ENCODE measurements around the gene NDUFS5.
"Not testable (repeated sequence)": the region's sequence is repeated elsewhere in the genome, so short reads cannot be mapped to it uniquely, and the experiment has no call there.

Gene NDUFS5

DNA sequence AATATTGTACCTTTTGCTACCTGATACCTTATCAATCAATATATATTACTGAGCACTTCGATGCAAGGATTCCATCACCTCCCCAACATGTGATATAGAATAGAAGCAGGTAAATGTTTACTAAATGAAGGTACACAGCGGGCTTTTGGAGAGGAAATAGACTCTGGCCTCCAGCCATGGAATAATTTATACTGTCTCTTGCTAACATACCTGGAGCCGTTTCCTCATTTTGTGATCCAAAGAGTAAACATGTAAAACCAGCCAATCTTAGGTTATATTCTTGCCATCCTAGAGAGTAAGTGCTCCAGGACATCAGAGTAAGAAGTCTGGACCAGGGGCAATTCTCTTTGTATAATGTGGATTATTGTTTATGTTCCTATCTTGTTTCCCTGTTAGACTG lies 39.4 kb downstream of the NDUFS5 start:
- no peak for DNase-seq (ENCODE audit: low spot score)

DNA sequence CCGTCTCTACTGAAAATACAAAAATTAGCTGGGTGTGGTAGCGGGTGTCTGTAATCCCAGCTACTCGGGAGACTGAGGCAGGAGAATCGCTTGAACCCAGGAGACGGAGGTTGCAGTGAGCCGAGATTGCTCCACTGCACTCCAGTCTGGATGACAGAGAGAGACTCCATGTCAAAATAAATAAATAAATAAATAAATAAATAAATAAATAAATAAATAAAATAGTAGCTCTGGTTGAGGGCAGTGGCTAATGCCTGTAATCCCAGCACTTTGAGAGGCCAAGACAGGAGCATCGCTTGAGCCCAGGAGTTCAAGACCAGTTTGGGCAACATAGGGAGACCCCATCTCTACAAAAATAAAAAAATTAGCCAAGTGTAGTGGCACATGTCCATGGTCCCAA lies 42.1 kb downstream of the NDUFS5 start:
- DNase-seq (ENCODE audit: low spot score), result not testable (repeated sequence)

GRCh38 chr1:39071557-39071956 lies 45.4 kb downstream of the NDUFS5 start:
- DNase-seq (ENCODE audit: low spot score), result not testable (repeated sequence)

GRCh38 chr1:39076127-39076798 lies 50.1 kb downstream of the NDUFS5 start:
- no peak for DNase-seq (ENCODE audit: low spot score)

- DNase-seq (ENCODE audit: low spot score), result no peak
Measured at GRCh38 chr1:39076799-39077148, 50.6 kb downstream of the NDUFS5 start.

GRCh38 chr1:39080269-39080826 lies 54.2 kb downstream of the NDUFS5 start:
- DNase-seq (ENCODE audit: low spot score), result no peak

DNA sequence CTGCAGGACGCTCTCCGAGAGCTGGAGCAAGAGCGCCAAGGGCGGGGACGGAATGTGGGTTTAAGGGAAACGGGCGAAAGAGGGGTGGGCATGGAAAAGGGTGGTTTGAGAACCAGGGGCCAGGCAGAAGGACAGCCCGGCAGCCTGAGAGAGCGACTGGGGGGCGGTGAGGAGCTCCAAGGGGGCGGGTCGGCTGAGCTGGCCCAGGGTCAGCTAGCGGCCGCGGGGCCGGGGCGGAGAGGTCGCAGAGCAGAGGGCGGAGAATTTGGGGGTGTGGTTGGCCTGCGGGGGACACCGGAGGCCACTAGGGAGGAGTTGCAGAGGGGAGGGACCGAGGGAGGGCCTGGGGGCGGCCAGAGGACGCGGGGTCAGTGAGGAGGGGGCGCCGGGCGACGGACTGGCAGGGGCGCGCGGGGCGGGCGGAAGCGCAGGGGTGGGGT lies 54.7 kb downstream of the NDUFS5 start:
- DNase-seq (ENCODE audit: low spot score), result no peak

GRCh38 chr1:39081271-39082009 lies 55.3 kb downstream of the NDUFS5 start:
- peak; percentile 50 for DNase-seq (ENCODE audit: low spot score)

GRCh38 chr1:39082010-39082799 lies 56.1 kb downstream of the NDUFS5 start:
- no peak for DNase-seq (ENCODE audit: low spot score)

DNA sequence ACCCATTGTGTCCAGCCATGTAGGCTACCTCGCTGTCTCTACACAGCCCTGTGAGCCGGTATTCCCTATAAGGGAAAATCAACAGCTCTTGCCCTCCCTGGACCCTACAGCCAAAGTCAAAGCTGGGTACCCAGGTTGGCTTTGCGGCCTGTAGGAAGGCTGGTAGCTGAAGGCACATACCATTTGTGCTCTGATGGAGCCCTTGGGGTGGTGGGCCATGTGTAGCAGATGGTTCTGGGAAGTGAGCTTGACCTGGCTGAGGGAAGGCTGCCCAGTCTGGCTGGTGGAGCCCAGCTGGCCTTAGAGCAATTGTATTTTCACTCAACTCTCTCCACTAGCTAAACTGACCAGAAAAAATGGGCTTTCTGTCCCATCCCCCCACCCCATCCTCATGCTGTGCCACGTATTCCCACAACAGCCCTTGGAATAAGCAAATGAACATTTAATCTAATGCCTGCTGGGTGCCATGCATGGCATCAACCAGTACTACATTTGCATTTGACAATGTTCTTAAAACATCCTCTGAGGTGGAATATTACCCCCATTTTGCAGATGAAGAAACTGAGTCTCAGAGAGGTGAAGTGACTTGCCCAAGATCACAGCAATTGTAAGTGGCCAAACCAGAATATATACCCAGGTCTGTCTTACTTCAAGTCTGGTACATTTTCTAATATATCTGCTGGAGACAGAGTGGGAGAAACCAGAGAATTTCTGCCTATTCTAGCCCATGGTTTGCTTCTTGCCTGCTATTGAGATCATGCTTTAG lies 56.8 kb downstream of the NDUFS5 start:
- DNase-seq (ENCODE audit: low spot score), result no peak

GRCh38 chr1:39084191-39084590 lies 58.0 kb downstream of the NDUFS5 start:
- DNase-seq (ENCODE audit: low spot score), result no peak
